Endothelial cell of umbilical vein (primary cell): ENCODE results near the gene PYROXD2. TPM values are rescaled to one million over a fixed set of nuclear protein-coding genes. Genes with fewer than 3 reads are reported as not detected.

Experiments used
- BruUV-seq: library from RNA; stranded (reverse); fragments of 400-500 nt; replicated peaks from 2 replicates; lab custom pipeline; 2021; lab: Mats Ljungman, UMichigan
- CTCF ChIA-PET: fragments of 300-600, 350-600 bp; sonication (Branson Sonifier 250); formaldehyde crosslinking; loops from one replicate; lab custom pipeline; 2021; ENCODE audit warnings: antibody characterized with exemption, inconsistent platforms; lab: Charles Lee
- POLR2A ChIA-PET: fragments of 300-600, 350-600 bp; sonication (Branson Sonifier 250); formaldehyde crosslinking; loops from one replicate; lab custom pipeline; 2021; ENCODE audit warnings: antibody characterized with exemption, inconsistent platforms; lab: Charles Lee
- DNase-seq: peaks from one replicate; pipeline ENCODE4 v3.0.0-alpha.2; 2011; ENCODE audit warnings: low read depth, low spot score
- FAIRE-seq: peaks from 2 replicates; lab custom pipeline; 2011; peaks lifted over from hg19 to GRCh38; lab: Jason Lieb, UNC
- H2AFZ ChIP-seq: 2 replicates; pipeline ENCODE4 v1.6.0; 2012; ENCODE audit warnings: low read depth, low read length, control low read depth, inconsistent platforms
- H3K27ac ChIP-seq: 2 replicates; pipeline ENCODE4 v1.5.1; 2011; ENCODE audit warnings: low read depth, mild to moderate bottlenecking, control low read depth, low read length, moderate library complexity; ENCODE audit not compliant: insufficient read depth
- H3K27me3 ChIP-seq, 2 experiments: 2 replicates each; pipeline versions ENCODE4 v1.6.0 to v1.6.1; 2011; ENCODE audit warnings: low read length in 2 of 2, mixed read lengths in 1 of 2; ENCODE audit not compliant: control insufficient read depth in 2 of 2, insufficient read depth in 2 of 2
- H3K36me3 ChIP-seq, 2 experiments: 2 replicates in 1 of 2; 3 replicates in 1 of 2; pipeline ENCODE4 v1.5.1; 2011; ENCODE audit warnings: low read length in 2 of 2, mild to moderate bottlenecking in 1 of 2, moderate library complexity in 1 of 2; ENCODE audit not compliant: control insufficient read depth in 2 of 2, insufficient read depth in 2 of 2; ENCODE audit errors: extremely low read depth in 1 of 2
- H3K4me1 ChIP-seq: 3 replicates; pipeline ENCODE4 v1.5.1; 2011; ENCODE audit warnings: mild to moderate bottlenecking, low read length; ENCODE audit not compliant: control insufficient read depth, insufficient read depth; ENCODE audit errors: extremely low read depth
- H3K4me2 ChIP-seq: 2 replicates; pipeline ENCODE4 v1.6.1; 2011; ENCODE audit warnings: low read length, control low read depth, mixed read lengths; ENCODE audit not compliant: insufficient read depth
- H3K4me3 ChIP-seq, 3 experiments: fragments of 200-600 bp in 1 of 3; sonication (generic), shearing (Covaris generic) in 1 of 3; replicated peaks in 1 of 3; 2 replicates each; pipeline ENCODE4 v1.5.1; 2011 to 2016; ENCODE audit warnings: control low read depth in 3 of 3, low read length in 3 of 3, mild to moderate bottlenecking in 2 of 3, inconsistent platforms in 1 of 3, low read depth in 1 of 3, moderate library complexity in 1 of 3; ENCODE audit not compliant: insufficient read depth in 1 of 3
- H3K79me2 ChIP-seq: 2 replicates; pipeline ENCODE4 v1.6.0; 2012; ENCODE audit warnings: low read length, inconsistent platforms; ENCODE audit not compliant: control insufficient read depth, insufficient read depth
- H3K9ac ChIP-seq: replicated peaks from 2 replicates; pipeline ENCODE3; 2011; ENCODE audit warnings: low read length, control low read depth; ENCODE audit not compliant: insufficient read depth; ENCODE audit errors: extremely low read depth
- H3K9me1 ChIP-seq: replicated peaks from 3 replicates; pipeline ENCODE4 v1.6.0; 2011; ENCODE audit warnings: mild to moderate bottlenecking, low read length; ENCODE audit not compliant: control insufficient read depth, insufficient read depth; ENCODE audit errors: extremely low read depth
- H3K9me3 ChIP-seq: replicated peaks from 2 replicates; pipeline ENCODE4 v1.5.1; 2012; ENCODE audit warnings: low read length, inconsistent platforms; ENCODE audit not compliant: control insufficient read depth, insufficient read depth
- H4K20me1 ChIP-seq: replicated peaks from 2 replicates; pipeline ENCODE3; 2011; ENCODE audit warnings: mild to moderate bottlenecking, low read length; ENCODE audit not compliant: control insufficient read depth, insufficient read depth; ENCODE audit errors: extremely low read depth
- CTCF ChIP-seq, 2 donors: IDR thresholded peaks; 1 replicate in 1 of 2; 2 replicates in 1 of 2; pipeline ENCODE4 v1.5.1; 2011; ENCODE audit warnings: low read length in 2 of 2, mild to moderate bottlenecking in 2 of 2, moderate library complexity in 2 of 2, control low read depth in 1 of 2, inconsistent platforms in 1 of 2, low read depth in 1 of 2; ENCODE audit not compliant: insufficient read depth in 1 of 2; ENCODE audit errors: extremely low read depth in 1 of 2
- EZH2 ChIP-seq: IDR thresholded peaks from 2 replicates; pipeline ENCODE4 v1.6.1; 2012; ENCODE audit warnings: borderline replicate concordance, low read depth, mild to moderate bottlenecking, moderate library complexity, low read length, inconsistent platforms; ENCODE audit not compliant: severe bottlenecking
- JUN ChIP-seq: IDR thresholded peaks from 2 replicates; pipeline ENCODE4 v1.6.1; 2011; ENCODE audit warnings: borderline replicate concordance, low read depth; ENCODE audit not compliant: insufficient read length, insufficient read depth
- MAX ChIP-seq: IDR thresholded peaks from 2 replicates; pipeline ENCODE4 v1.6.1; 2011; ENCODE audit not compliant: insufficient read depth, insufficient read length
- POLR2A ChIP-seq: IDR thresholded peaks from 2 replicates; pipeline ENCODE4 v1.6.1; 2012; ENCODE audit warnings: low read depth, mild to moderate bottlenecking, control low read depth, low read length
- dilution Hi-C: fragments of 300-500 bp; cut with MboI; formaldehyde crosslinking; loops from one replicate; pipeline ENCODE4 v1.15.0; 2019; ENCODE audit warnings: low sequenced_read_pairs; ENCODE audit not compliant: extremely low pct_ligation_motif_present
- intact Hi-C: fragments of 100-400 bp; cut with micrococcal nuclease; formaldehyde crosslinking; loops from one replicate; pipeline ENCODE4 v1.10.0; 2022
- polyA plus RNA-seq, 4 experiments: library from polyadenylated mRNA; depleted of rRNA in 3 of 4; stranded (reverse) in 3 of 4; unstranded in 1 of 4; fragments of >200 nt; gene quantifications; 2 replicates each; pipeline versions ENCODE4 v1.2.1 to v1.2.3, GENCODE V29; 2011 to 2012; ENCODE audit warnings: missing spikeins in 1 of 4
- total RNA-seq: library from RNA; stranded (reverse); gene quantifications from 2 replicates; pipeline ENCODE4 v1.2.3, GENCODE V29; 2021

Gene PYROXD2
- total and polyA plus RNA-seq, 2 donors (not counting 3 experiments of a cell fraction or from before 2014, with no cell fraction given) = 7.0 to 13.7 TPM

GRCh38 chr10:98374217-98374985, 40.6 kb downstream of the PYROXD2 start:
- intact Hi-C loops = no loop called here
- DNase-seq (no peak), FAIRE-seq (no peak)
- Histone ChIP-seq H3K4me3 (no peak overlapping the region), H3K9me3 (no peaks in the 10 kb centered on the region), H3K9me1 (no peaks in the 10 kb centered on the region), H2AFZ (no peak overlapping the region), H3K4me2 (no peak overlapping the region), H3K4me1 (no peaks in the 10 kb centered on the region), H3K36me3 (no peaks in the 10 kb centered on the region), H4K20me1 (no peaks in the 10 kb centered on the region), H3K9ac (no peak overlapping the region), H3K79me2 (no peaks in the 10 kb centered on the region), H3K27ac (no peak overlapping the region), H3K27me3 (peaks cover 0 to 8% of the 10 kb centered on the region in 2 experiments)
- BruUV-seq = no TSS peak
- POLR2A ChIA-PET = no interaction called here
- TF ChIP-seq POLR2A (no peak), JUN (no peak), EZH2 (no peak), CTCF (IDR thresholded peaks at IDR 0.05; ENCODE audit: extremely low read depth in 1 of 2, insufficient read depth in 1 of 2, low read depth in 1 of 2, low read length in 2 of 2) (no peak), MAX (no peak)
- dilution Hi-C loops = no loop called here
- CTCF ChIA-PET = interaction anchor here (0.8 kb wide), 1 partner anchor 8 kb away, joined by 3 read pairs; no protein-coding TSS in a partner anchor
